ENCODE results near the gene AP2M1.

The AP2M1 gene

GRCh38 chr3:184183679-184184078 is 9.0 kb downstream of the AP2M1 start:
- DNase-seq: no peak

GRCh38 chr3:184184546-184185230 is 10.0 kb downstream of the AP2M1 start:
- no peak for DNase-seq

DNA sequence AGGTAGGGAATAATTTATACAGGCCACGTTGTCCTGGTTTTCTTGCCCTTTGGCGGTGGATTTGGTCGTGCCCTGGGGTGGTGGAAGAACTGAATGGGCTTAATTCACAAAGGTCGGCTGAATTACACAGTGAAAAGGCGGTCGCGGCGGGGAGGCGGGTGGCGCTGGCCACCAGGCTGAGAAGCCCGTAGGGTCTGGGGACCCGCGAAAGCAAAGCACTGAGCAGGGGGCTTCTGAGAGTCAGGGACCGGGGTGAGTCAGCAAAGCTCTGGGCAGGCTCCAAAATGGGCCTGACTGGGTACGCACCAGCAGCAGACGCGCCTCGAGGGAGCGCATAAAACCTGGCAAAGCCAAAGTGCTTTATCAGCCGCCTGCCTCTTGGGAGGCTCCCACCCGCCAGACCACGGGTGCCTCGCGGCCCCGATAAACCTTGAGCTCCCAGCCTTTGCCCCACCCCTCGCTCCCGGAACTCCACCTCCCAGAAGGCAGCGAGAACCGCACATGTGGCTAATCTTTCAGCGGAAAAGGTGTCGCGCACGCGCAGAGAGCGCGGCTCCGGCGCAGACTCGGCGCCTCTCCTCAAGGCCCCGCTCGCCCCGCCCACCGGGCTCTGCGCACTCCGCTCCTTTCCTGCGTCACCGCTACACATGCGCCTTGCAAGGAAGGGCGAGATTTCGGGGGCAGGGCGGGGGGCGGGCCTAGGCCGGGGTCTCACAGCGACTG is 11.0 kb downstream of the AP2M1 start:
- DNase-seq: peak; percentile 99

DNA sequence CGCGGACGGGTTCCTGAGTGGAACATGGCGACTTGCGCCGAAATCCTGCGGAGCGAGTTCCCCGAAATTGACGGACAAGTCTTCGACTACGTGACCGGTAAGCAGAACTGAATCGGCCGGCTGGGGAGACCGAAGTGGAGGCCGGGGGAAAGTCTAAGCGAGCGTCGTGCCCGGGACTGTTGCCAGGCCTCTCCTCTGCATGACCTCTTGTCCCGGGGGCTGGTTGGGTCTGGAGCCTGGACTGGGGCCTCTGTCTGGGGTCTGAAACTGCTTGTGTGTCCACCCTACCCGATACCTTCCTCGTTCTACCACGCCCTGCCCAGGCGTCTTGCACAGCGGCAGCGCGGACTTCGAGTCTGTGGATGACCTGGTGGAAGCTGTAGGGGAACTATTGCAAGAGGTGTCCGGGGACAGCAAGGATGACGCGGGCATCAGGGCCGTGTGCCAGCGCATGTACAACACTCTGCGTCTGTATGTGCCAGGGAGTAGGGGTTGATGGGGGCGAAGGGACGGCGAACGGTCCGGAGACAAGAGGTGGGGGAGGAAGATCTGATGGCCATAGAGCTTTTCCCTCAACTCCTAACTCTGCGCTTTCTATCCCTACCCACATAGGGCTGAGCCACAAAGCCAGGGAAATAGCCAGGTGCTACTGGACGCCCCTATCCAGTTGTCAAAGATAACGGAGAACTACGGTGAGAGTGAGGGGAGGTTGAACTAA is 11.7 kb downstream of the AP2M1 start, which contains the start of gene ABCF3:
Gene ABCF3, plus strand, starts transcription at position 16 of the 718 bp plus-strand sequence. Its CDS starts 9 bp downstream, at position 25.
- no peak for DNase-seq

GRCh38 chr3:184186902-184187207 is 12.2 kb downstream of the AP2M1 start:
- no peak for DNase-seq

- no peak for DNase-seq
Observed at GRCh38 chr3:184188080-184188479, 13.4 kb downstream of the AP2M1 start.

- no peak for DNase-seq
Observed at GRCh38 chr3:184189421-184189820, 14.8 kb downstream of the AP2M1 start.

- DNase-seq: no peak
Observed at GRCh38 chr3:184192889-184193288, 18.2 kb downstream of the AP2M1 start.

DNA sequence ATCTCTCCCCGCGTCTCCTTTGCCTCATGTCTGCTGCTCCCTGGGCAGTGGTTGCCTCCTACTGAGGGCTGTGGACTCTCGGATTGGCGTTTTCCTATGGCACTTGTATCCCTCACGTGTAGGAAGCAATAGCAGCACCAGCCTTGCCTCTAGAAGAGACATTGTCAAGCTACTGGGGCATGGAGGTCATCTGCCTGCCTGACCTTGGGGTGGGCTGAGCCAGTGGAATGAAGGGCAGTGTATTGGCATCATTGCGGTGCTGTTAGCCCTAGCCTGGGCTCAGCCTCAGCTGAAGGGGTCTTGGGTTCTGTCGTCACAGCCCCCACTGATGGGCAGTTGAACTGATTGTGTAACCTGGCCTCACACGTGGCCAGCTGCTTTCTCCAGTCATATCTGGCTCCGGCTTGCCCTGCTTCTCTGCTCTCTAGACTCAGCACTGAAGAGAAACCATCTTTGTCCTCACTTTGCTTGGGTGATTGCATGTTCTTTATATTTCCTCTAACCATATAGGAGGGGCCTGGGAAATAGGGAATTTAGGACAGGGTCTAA is 19.4 kb downstream of the AP2M1 start:
- no peak for DNase-seq

GRCh38 chr3:184196536-184196935 is 21.9 kb downstream of the AP2M1 start:
- no peak for DNase-seq

DNA sequence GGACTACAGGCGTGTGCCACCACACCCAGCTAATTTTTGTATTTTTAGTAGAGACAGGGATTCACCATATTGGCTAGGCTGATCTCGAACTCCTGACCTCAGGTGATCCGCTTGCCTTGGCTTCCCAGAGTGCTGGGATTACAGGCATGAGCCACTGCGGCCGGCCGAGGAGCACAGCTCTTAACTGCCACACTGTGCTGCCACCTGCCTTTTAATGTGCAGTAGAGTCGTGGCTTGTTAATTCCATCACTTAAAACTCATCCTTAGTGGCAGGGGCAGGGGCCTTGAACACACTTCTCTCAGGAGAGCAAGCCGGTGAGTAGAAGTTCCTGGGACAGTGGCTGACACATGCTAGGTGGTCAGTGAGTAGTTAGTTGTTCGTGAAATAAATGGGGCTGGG is 23.9 kb downstream of the AP2M1 start:
- DNase-seq: no peak

DNA sequence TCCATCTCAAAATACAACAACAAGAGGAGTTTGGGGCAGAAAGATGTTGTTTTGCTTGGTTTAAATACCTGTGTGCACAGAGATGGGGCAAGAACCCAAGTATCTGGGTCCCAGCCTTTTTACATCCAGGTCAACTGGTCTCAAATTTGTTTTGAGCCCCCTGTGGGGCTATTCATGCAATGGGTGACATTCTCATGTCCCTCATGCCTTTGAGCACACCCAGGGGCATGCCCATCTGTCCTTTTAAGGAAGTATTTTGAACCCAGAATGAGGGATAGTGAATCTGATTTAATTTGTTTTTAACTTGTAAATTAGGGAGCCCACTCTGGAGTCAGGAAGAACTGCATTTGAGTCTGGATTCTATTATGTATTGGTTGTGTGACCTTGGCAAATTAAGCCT is 26.2 kb downstream of the AP2M1 start:
- DNase-seq: no peak

GRCh38 chr3:184203526-184203925 is 28.9 kb downstream of the AP2M1 start:
- DNase-seq: no peak

- DNase-seq: no peak
Observed at GRCh38 chr3:184209146-184209923, 34.7 kb downstream of the AP2M1 start.

DNA sequence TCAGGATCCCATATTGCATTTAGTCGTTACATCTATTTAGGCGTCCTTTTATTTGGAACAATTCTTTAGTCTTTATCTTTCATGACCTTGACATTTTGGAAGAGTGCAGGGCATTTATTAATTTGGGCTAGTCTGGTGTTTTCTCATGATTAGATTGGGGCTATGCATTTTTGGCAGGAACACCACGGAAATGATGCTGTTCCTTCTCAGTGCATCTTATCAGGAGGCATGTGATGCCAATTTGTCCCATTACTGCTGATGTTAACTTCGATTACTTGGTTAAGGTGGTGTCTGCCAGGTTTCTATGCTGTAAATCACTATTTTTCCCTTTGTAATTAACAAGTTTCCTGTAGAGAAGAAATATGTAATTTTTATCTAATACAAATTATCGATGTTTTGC is 36.6 kb downstream of the AP2M1 start:
- DNase-seq: no peak

DNA sequence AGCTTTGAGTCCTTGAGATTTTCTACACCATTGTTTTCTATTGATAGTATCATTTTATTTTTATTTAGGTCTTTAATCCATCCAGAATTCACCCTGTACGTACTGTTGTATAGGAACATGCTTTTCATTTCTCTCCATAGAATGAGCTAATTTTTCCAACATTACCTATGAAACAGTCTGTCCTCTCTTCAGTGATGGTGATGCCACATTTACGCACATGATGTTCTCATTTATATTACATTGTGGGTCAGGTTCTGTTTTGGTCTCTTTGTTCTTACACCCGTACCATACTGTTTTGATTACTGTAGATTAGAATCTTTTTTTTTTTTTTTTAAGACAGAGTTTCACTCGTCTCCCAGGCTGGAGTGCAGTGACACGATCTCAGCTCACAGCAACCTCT is 37.1 kb downstream of the AP2M1 start:
- DNase-seq: no peak

DNA sequence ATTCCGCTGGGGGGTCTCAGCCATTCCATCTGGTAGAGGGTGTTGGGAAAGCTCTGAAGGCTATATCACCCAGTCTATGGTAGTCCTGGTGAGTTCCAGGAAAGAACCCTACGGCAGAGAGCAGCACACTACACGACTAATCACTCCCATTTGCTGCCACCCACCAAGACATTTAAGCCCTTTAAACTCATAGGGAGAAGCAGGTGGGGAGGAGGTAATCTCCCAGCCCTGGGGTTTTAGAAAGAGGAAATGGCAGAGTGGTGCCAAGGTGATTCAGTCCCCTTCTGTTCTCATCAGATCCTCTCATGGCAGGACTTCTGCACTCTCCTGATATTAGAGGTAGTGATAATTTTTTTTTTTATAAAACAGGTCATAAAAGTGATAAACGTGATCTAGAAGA is 44.2 kb downstream of the AP2M1 start:
- no peak for DNase-seq

DNA sequence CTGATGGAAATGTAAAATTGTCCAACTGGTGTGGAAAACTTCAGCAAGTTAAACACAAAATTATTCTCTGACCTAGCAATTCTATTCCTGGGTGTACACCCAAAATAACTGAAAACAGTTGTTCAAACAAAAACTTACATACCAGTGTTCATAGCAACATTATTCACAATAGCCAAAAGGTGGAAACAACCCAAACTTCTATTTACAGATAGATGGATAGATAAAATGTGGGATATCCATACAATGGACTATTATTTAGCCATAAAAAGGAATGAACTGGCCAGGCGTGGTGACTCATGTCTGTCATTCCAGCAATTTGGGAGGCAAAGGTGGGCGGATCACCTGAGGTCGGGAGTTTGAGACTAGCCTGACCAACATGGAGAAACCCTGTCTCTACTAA is 47.9 kb downstream of the AP2M1 start:
- DNase-seq: no peak

- no peak for DNase-seq
Observed at GRCh38 chr3:184223946-184224345, 49.3 kb downstream of the AP2M1 start.

GRCh38 chr3:184227481-184227935 is 52.9 kb downstream of the AP2M1 start:
- DNase-seq: no peak

GRCh38 chr3:184228376-184229137 is 53.9 kb downstream of the AP2M1 start:
- DNase-seq: no peak

All from NCI-H1092 (cell line).